CD4-positive, CD25-positive, alpha-beta regulatory T cell (primary cell): ENCODE results near the gene CDC42EP3. TPM values are rescaled to one million over a fixed set of nuclear protein-coding genes. Genes with fewer than 3 reads are reported as not detected.

Experiments used
- ATAC-seq, 2 donors: fragments of 150-1000 bp; cut with Tn5 transposase; one replicate each; pipeline ENCODE4 v1.10.0; 2021; ENCODE audit warnings: low read depth in 2 of 2, moderate number of reproducible peaks in 2 of 2, moderate library complexity in 1 of 2
- DNase-seq, 3 donors: peaks; one replicate each; pipeline versions ENCODE4 v3.0.0 to v3.0.0-alpha.2; 2012 to 2022; ENCODE audit warnings: mixed read lengths in 1 of 3
- H3K27ac ChIP-seq: one replicate; pipeline ENCODE4 v1.7.0; 2013; ENCODE audit warnings: mild to moderate bottlenecking, low read length; ENCODE audit not compliant: insufficient read depth, poor library complexity, severe bottlenecking
- H3K27me3 ChIP-seq: one replicate; pipeline ENCODE4 v1.7.0; 2013; ENCODE audit warnings: low read length; ENCODE audit not compliant: control insufficient read depth, insufficient read depth
- H3K36me3 ChIP-seq: one replicate; pipeline ENCODE4 v1.7.0; 2013; ENCODE audit warnings: mild to moderate bottlenecking, low read length, moderate library complexity; ENCODE audit not compliant: control insufficient read depth, insufficient read depth
- H3K4me1 ChIP-seq: 2 replicates; pipeline ENCODE4 v1.7.0; 2013; ENCODE audit warnings: mild to moderate bottlenecking, low read length; ENCODE audit not compliant: insufficient read depth, control insufficient read depth, poor library complexity, severe bottlenecking
- H3K4me3 ChIP-seq: one replicate; pipeline ENCODE4 v1.7.0; 2013; ENCODE audit warnings: low read depth, mild to moderate bottlenecking, low read length, moderate library complexity
- H3K9me3 ChIP-seq, 2 experiments: 1 replicate in 1 of 2; 2 replicates in 1 of 2; pipeline ENCODE4 v1.7.0; 2013; ENCODE audit warnings: low read length in 2 of 2, mild to moderate bottlenecking in 1 of 2, moderate library complexity in 1 of 2; ENCODE audit not compliant: control insufficient read depth in 2 of 2
- H3K27ac Mint-ChIP-seq, 3 donors: one replicate each; pipeline ENCODE4 v1.8.0; 2020 to 2022; ENCODE audit warnings: mild to moderate bottlenecking in 3 of 3, mixed read lengths in 3 of 3, moderate library complexity in 2 of 3
- H3K27me3 Mint-ChIP-seq: one replicate; pipeline ENCODE4 v1.8.0; 2022; ENCODE audit warnings: mild to moderate bottlenecking, mixed read lengths
- H3K36me3 Mint-ChIP-seq: one replicate; pipeline ENCODE4 v1.8.0; 2020; ENCODE audit warnings: mixed read lengths
- H3K4me1 Mint-ChIP-seq, 4 donors: one replicate each; pipeline ENCODE4 v1.8.0; 2020 to 2022; ENCODE audit warnings: mixed read lengths in 4 of 4, mild to moderate bottlenecking in 1 of 4
- H3K4me3 Mint-ChIP-seq, 4 donors: one replicate each; pipeline ENCODE4 v1.8.0; 2020 to 2022; ENCODE audit warnings: mild to moderate bottlenecking in 4 of 4, mixed read lengths in 4 of 4, moderate library complexity in 3 of 4
- H3K9me3 Mint-ChIP-seq, 7 donors: one replicate each; pipeline ENCODE4 v1.8.0; 2020 to 2022; ENCODE audit warnings: mixed read lengths in 7 of 7, mild to moderate bottlenecking in 3 of 7, moderate library complexity in 2 of 7
- polyA plus RNA-seq, 4 donors: library from polyadenylated mRNA; unstranded; fragments of 300-500 nt; fragmentation: Illumina TruSeq; gene quantifications; one replicate each; pipeline ENCODE4 v1.2.3, GENCODE V29; 2021
- total RNA-seq: library from RNA; stranded (reverse); gene quantifications from one replicate; pipeline ENCODE4 v1.2.3, GENCODE V29; 2022

Gene CDC42EP3
- total and polyA plus RNA-seq, 5 donors from 2014 or later = 36.4 to 81.4 (median 64.3) TPM

- Mint-ChIP-seq H3K4me3 (peak overlapping the region in 2 of 4 donors; percentile 7 to 57), H3K27me3 (no peaks in the 10 kb centered on the region)
- no peak for ATAC-seq
Measured at GRCh38 chr2:37682473-37682872, 11.0 kb upstream of the CDC42EP3 start.

GRCh38 chr2:37681587-37681986, 10.1 kb upstream of the CDC42EP3 start:
- Mint-ChIP-seq H3K27me3 (no peaks in the 10 kb centered on the region), H3K4me1 (peaks cover 19 to 31% (median 27%) of the 10 kb centered on the region in 4 donors), H3K4me3 (no peak overlapping the region), H3K9me3 (peaks cover 0 to 10% (median 0%) of the 10 kb centered on the region in 7 donors), H3K36me3 (peaks cover 8% of the 10 kb centered on the region), H3K27ac (peak overlapping the region in 1 of 3 donors; percentile 7)
- DNase-seq (no peak), ATAC-seq (no peak)
- H3K36me3 ChIP-seq = no peaks in the 10 kb centered on the region
- H3K4me1 ChIP-seq = peaks cover 19% of the 10 kb centered on the region
- H3K27me3 ChIP-seq = no peaks in the 10 kb centered on the region
- no peak overlapping the region for H3K27ac ChIP-seq
- no peaks in the 10 kb centered on the region for H3K9me3 ChIP-seq
- H3K4me3 ChIP-seq = no peak overlapping the region

More at GRCh38 chr2:37682473-37682872, 11.0 kb upstream of the CDC42EP3 start:
- Histone ChIP-seq H3K36me3 (no peaks in the 10 kb centered on the region), H3K4me3 (peak overlapping the region; percentile 2), H3K27ac (no peak overlapping the region), H3K4me1 (peaks cover 19% of the 10 kb centered on the region), H3K9me3 (no peaks in the 10 kb centered on the region), H3K27me3 (no peaks in the 10 kb centered on the region)
- H3K27ac Mint-ChIP-seq = peak overlapping the region in 2 of 3 donors; percentile 67 to 78
- DNase-seq = peak in 1 of 3 donors; percentile 28
- H3K36me3 Mint-ChIP-seq = peaks cover 8% of the 10 kb centered on the region
- H3K4me1 Mint-ChIP-seq = peaks cover 19 to 31% (median 27%) of the 10 kb centered on the region in 4 donors
- H3K9me3 Mint-ChIP-seq = peaks cover 0 to 10% (median 0%) of the 10 kb centered on the region in 7 donors

- Histone ChIP-seq H3K27me3 (no peaks in the 10 kb centered on the region), H3K4me3 (no peak overlapping the region), H3K36me3 (no peaks in the 10 kb centered on the region), H3K9me3 (no peaks in the 10 kb centered on the region), H3K27ac (no peak overlapping the region), H3K4me1 (peaks cover 15% of the 10 kb centered on the region)
- Mint-ChIP-seq H3K36me3 (peaks cover 8% of the 10 kb centered on the region), H3K9me3 (peaks cover 0 to 10% (median 0%) of the 10 kb centered on the region in 7 donors), H3K27ac (no peak overlapping the region), H3K27me3 (no peaks in the 10 kb centered on the region), H3K4me3 (no peak overlapping the region), H3K4me1 (peaks cover 14 to 27% (median 24%) of the 10 kb centered on the region in 4 donors)
- ATAC-seq = no peak
- no peak for DNase-seq
Measured at GRCh38 chr2:37679072-37679695, 7.7 kb upstream of the CDC42EP3 start.

GRCh38 chr2:37676274-37676673, 4.8 kb upstream of the CDC42EP3 start:
- no peak for ATAC-seq
- no peak overlapping the region for H3K27ac Mint-ChIP-seq
- no peaks in the 10 kb centered on the region for H3K27me3 Mint-ChIP-seq
- no peaks in the 10 kb centered on the region for H3K27me3 ChIP-seq
- H3K9me3 ChIP-seq = no peaks in the 10 kb centered on the region
- peaks cover 4% of the 10 kb centered on the region for H3K36me3 Mint-ChIP-seq
- peaks cover 0 to 3% (median 0%) of the 10 kb centered on the region in 7 donors for H3K9me3 Mint-ChIP-seq
- H3K4me1 ChIP-seq = peaks cover 5% of the 10 kb centered on the region
- H3K4me3 ChIP-seq = no peak overlapping the region
- H3K4me1 Mint-ChIP-seq = peaks cover 3 to 12% (median 10%) of the 10 kb centered on the region in 4 donors
- no peak for DNase-seq
- peak overlapping the region in 1 of 4 donors; percentile 61 for H3K4me3 Mint-ChIP-seq
- H3K27ac ChIP-seq = no peak overlapping the region
- no peaks in the 10 kb centered on the region for H3K36me3 ChIP-seq

GRCh38 chr2:37674946-37675345, 3.5 kb upstream of the CDC42EP3 start:
- H3K36me3 ChIP-seq = no peaks in the 10 kb centered on the region
- no peaks in the 10 kb centered on the region for H3K9me3 ChIP-seq
- H3K4me1 ChIP-seq = peaks cover 11% of the 10 kb centered on the region
- peaks cover 10 to 21% (median 17%) of the 10 kb centered on the region in 4 donors for H3K4me1 Mint-ChIP-seq
- H3K36me3 Mint-ChIP-seq = no peaks in the 10 kb centered on the region
- no peak overlapping the region for H3K27ac ChIP-seq
- DNase-seq (no peak), ATAC-seq (no peak)
- H3K4me3 Mint-ChIP-seq = peak overlapping the region in 2 of 4 donors; percentile 72 to 76
- H3K27ac Mint-ChIP-seq = peak overlapping the region in 2 of 3 donors; percentile 41 to 70
- H3K27me3 Mint-ChIP-seq = no peaks in the 10 kb centered on the region
- H3K27me3 ChIP-seq = no peaks in the 10 kb centered on the region
- H3K9me3 Mint-ChIP-seq = no peaks in the 10 kb centered on the region
- H3K4me3 ChIP-seq = no peak overlapping the region

- no peak for ATAC-seq
Measured at GRCh38 chr2:37672870-37673184, 1.4 kb upstream of the CDC42EP3 start.

GRCh38 chr2:37672104-37672869, 845 bp upstream of the CDC42EP3 start:
- Histone ChIP-seq H3K27ac (peak overlapping the region; percentile 77), H3K4me1 (peaks cover 38% of the 10 kb centered on the region), H3K27me3 (no peaks in the 10 kb centered on the region), H3K9me3 (no peaks in the 10 kb centered on the region), H3K4me3 (peak overlapping the region; percentile 76), H3K36me3 (peaks cover under 1% of the 10 kb centered on the region)
- Mint-ChIP-seq H3K4me1 (peaks cover 30 to 48% (median 42%) of the 10 kb centered on the region in 4 donors), H3K27me3 (no peaks in the 10 kb centered on the region), H3K9me3 (no peaks in the 10 kb centered on the region), H3K4me3 (peak overlapping the region; percentile 90 to 100 (median 93)), H3K36me3 (no peaks in the 10 kb centered on the region), H3K27ac (peak overlapping the region; percentile 81 to 93 (median 91))
- ATAC-seq = peak; percentile 26 to 32
- peak; percentile 49 to 78 (median 66) for DNase-seq

More at GRCh38 chr2:37672870-37673184, 1.4 kb upstream of the CDC42EP3 start:
- no peak for DNase-seq
- H3K36me3 ChIP-seq = no peaks in the 10 kb centered on the region
- Mint-ChIP-seq H3K9me3 (no peaks in the 10 kb centered on the region), H3K4me3 (peak overlapping the region; percentile 89 to 100 (median 92)), H3K36me3 (no peaks in the 10 kb centered on the region), H3K4me1 (peaks cover 26 to 42% (median 37%) of the 10 kb centered on the region in 4 donors), H3K27ac (peak overlapping the region; percentile 81 to 93 (median 91)), H3K27me3 (no peaks in the 10 kb centered on the region)
- no peaks in the 10 kb centered on the region for H3K27me3 ChIP-seq
- peaks cover 32% of the 10 kb centered on the region for H3K4me1 ChIP-seq
- H3K4me3 ChIP-seq = peak overlapping the region; percentile 76
- H3K27ac ChIP-seq = peak overlapping the region; percentile 60
- no peaks in the 10 kb centered on the region for H3K9me3 ChIP-seq
